Activated naive CD8-positive, alpha-beta T cell treated with anti-CD3 and anti-CD28 coated beads, Interleukin-2, amount 50 U/mL, for 16 hours (primary cell): ENCODE data around the gene GNG2.
A peak's percentile ranks its signal among the peaks of the same experiment; 100 is the strongest.

Experiments used
- DNase-seq: peaks from one replicate; pipeline ENCODE4 v3.0.0-alpha.2; 2020; ENCODE audit warnings: low read depth, low spot score

GNG2 gene

GRCh38 chr14:51889851-51890250, 29.4 kb downstream of the GNG2 start:
- DNase-seq, result no peak

GRCh38 chr14:51894250-51894649, 33.8 kb downstream of the GNG2 start:
- no peak for DNase-seq

GRCh38 chr14:51895375-51895774, 35.0 kb downstream of the GNG2 start:
- no peak for DNase-seq

GRCh38 chr14:51897791-51898355, 37.5 kb downstream of the GNG2 start:
- DNase-seq, result no peak

- no peak for DNase-seq
Observed at GRCh38 chr14:51901475-51902024, 41.1 kb downstream of the GNG2 start.

- DNase-seq, result peak; percentile 20
Observed at GRCh38 chr14:51905656-51906121, 45.3 kb downstream of the GNG2 start.

GRCh38 chr14:51908086-51908485, 47.7 kb downstream of the GNG2 start:
- DNase-seq, result no peak

- DNase-seq, result no peak
Observed at GRCh38 chr14:51912112-51912786, 51.8 kb downstream of the GNG2 start.

GRCh38 chr14:51914310-51914709, 53.9 kb downstream of the GNG2 start:
- no peak for DNase-seq

- no peak for DNase-seq
Observed at GRCh38 chr14:51917193-51917592, 56.8 kb downstream of the GNG2 start.

GRCh38 chr14:51921026-51921425, 60.6 kb downstream of the GNG2 start:
- DNase-seq, result no peak

- DNase-seq, result no peak
Observed at GRCh38 chr14:51922624-51923023, 62.2 kb downstream of the GNG2 start.

- DNase-seq, result no peak
Observed at GRCh38 chr14:51924600-51924999, 64.2 kb downstream of the GNG2 start.

GRCh38 chr14:51925980-51926379, 65.6 kb downstream of the GNG2 start:
- DNase-seq, result no peak

- no peak for DNase-seq
Observed at GRCh38 chr14:51926449-51926848, 66.0 kb downstream of the GNG2 start.

- DNase-seq, result no peak
Observed at GRCh38 chr14:51928568-51928967, 68.2 kb downstream of the GNG2 start.

GRCh38 chr14:51929166-51929565, 68.8 kb downstream of the GNG2 start:
- DNase-seq, result no peak

- DNase-seq, result no peak
Observed at GRCh38 chr14:51929910-51930682, 69.7 kb downstream of the GNG2 start.

- no peak for DNase-seq
Observed at GRCh38 chr14:51931308-51931707, 70.9 kb downstream of the GNG2 start.

- no peak for DNase-seq
Observed at GRCh38 chr14:51933191-51933590, 72.8 kb downstream of the GNG2 start.

- no peak for DNase-seq
Observed at GRCh38 chr14:51938137-51938536, 77.7 kb downstream of the GNG2 start.

GRCh38 chr14:51938821-51939220, 78.4 kb downstream of the GNG2 start:
- DNase-seq, result no peak
